ENCODE results near the gene MAPK12.

Gene MAPK12

GRCh38 chr22:50282361-50283155 lies 21.1 kb upstream of the MAPK12 start:
- Histone ChIP-seq H3K4me3 (ENCODE audit: low read length, poor library complexity, severe bottlenecking) (no peak overlapping the region), H3K9me3 (ENCODE audit: insufficient read depth, low read depth, low read length) (no peaks in the 10 kb centered on the region), H3F3A (ENCODE audit: low read depth) (no peaks in the 10 kb centered on the region), H3K36me3 (ENCODE audit: insufficient read depth, low read length) (no peaks in the 10 kb centered on the region; the same call in 1 of the 2 replicates), H3K4me2 (ENCODE audit: low read depth, low read length, poor library complexity, severe bottlenecking) (no peak overlapping the region), H2AFZ (ENCODE audit: low read length) (no peak overlapping the region), H4K20me1 (ENCODE audit: insufficient read depth, low read length, poor library complexity, severe bottlenecking) (no peaks in the 10 kb centered on the region), H3K9me2 (replicated peaks; ENCODE audit: low read depth, low read length) (no peaks in the 10 kb centered on the region), H3K4me1 (ENCODE audit: insufficient read depth, low read length, poor library complexity, severe bottlenecking) (no peaks in the 10 kb centered on the region), H3K9ac (ENCODE audit: low read depth, low read length, poor library complexity, severe bottlenecking) (no peak overlapping the region), H3K27me3 (ENCODE audit: insufficient read depth, low read length, poor library complexity, severe bottlenecking) (no peaks in the 10 kb centered on the region), H3K79me2 (ENCODE audit: insufficient read depth, low read length) (no peaks in the 10 kb centered on the region)
- TF ChIP-seq EZH2phosphoT487 (IDR thresholded peaks at IDR 0.05; ENCODE audit: borderline replicate concordance) (no peak), CTCF (conservative IDR thresholded peaks at IDR 0.05; ENCODE audit: low read length) (no peak)

GRCh38 chr22:50281957-50282356 lies 20.5 kb upstream of the MAPK12 start:
- Histone ChIP-seq H3K4me2 (ENCODE audit: low read depth, low read length, poor library complexity, severe bottlenecking) (no peak overlapping the region), H3K27me3 (ENCODE audit: insufficient read depth, low read length, poor library complexity, severe bottlenecking) (no peaks in the 10 kb centered on the region), H3K9ac (ENCODE audit: low read depth, low read length, poor library complexity, severe bottlenecking) (no peak overlapping the region), H3F3A (ENCODE audit: low read depth) (no peaks in the 10 kb centered on the region), H3K4me3 (ENCODE audit: low read length, poor library complexity, severe bottlenecking) (no peak overlapping the region), H3K4me1 (ENCODE audit: insufficient read depth, low read length, poor library complexity, severe bottlenecking) (no peaks in the 10 kb centered on the region), H3K79me2 (ENCODE audit: insufficient read depth, low read length) (no peaks in the 10 kb centered on the region), H2AFZ (ENCODE audit: low read length) (no peak overlapping the region), H3K36me3 (ENCODE audit: insufficient read depth, low read length) (no peaks in the 10 kb centered on the region; the same call in 1 of the 2 replicates), H3K9me3 (ENCODE audit: insufficient read depth, low read depth, low read length) (no peaks in the 10 kb centered on the region), H3K9me2 (replicated peaks; ENCODE audit: low read depth, low read length) (no peaks in the 10 kb centered on the region), H4K20me1 (ENCODE audit: insufficient read depth, low read length, poor library complexity, severe bottlenecking) (no peaks in the 10 kb centered on the region)
- no peak for TF ChIP-seq EZH2phosphoT487 (IDR thresholded peaks at IDR 0.05; ENCODE audit: borderline replicate concordance)
- no peak for TF ChIP-seq CTCF (conservative IDR thresholded peaks at IDR 0.05; ENCODE audit: low read length)

GRCh38 chr22:50281384-50281760 lies 19.9 kb upstream of the MAPK12 start:
- Histone ChIP-seq H3K4me1 (ENCODE audit: insufficient read depth, low read length, poor library complexity, severe bottlenecking) (no peaks in the 10 kb centered on the region), H3K36me3 (ENCODE audit: insufficient read depth, low read length) (no peaks in the 10 kb centered on the region; the same call in 1 of the 2 replicates), H4K20me1 (ENCODE audit: insufficient read depth, low read length, poor library complexity, severe bottlenecking) (no peaks in the 10 kb centered on the region), H3K27me3 (ENCODE audit: insufficient read depth, low read length, poor library complexity, severe bottlenecking) (no peaks in the 10 kb centered on the region), H3K79me2 (ENCODE audit: insufficient read depth, low read length) (no peaks in the 10 kb centered on the region), H2AFZ (ENCODE audit: low read length) (no peak overlapping the region), H3F3A (ENCODE audit: low read depth) (no peaks in the 10 kb centered on the region), H3K4me2 (ENCODE audit: low read depth, low read length, poor library complexity, severe bottlenecking) (no peak overlapping the region), H3K9ac (ENCODE audit: low read depth, low read length, poor library complexity, severe bottlenecking) (no peak overlapping the region), H3K9me2 (replicated peaks; ENCODE audit: low read depth, low read length) (no peaks in the 10 kb centered on the region), H3K4me3 (ENCODE audit: low read length, poor library complexity, severe bottlenecking) (no peak overlapping the region), H3K9me3 (ENCODE audit: insufficient read depth, low read depth, low read length) (no peaks in the 10 kb centered on the region)
- TF ChIP-seq EZH2phosphoT487 (IDR thresholded peaks at IDR 0.05; ENCODE audit: borderline replicate concordance) (no peak), CTCF (conservative IDR thresholded peaks at IDR 0.05; ENCODE audit: low read length) (no peak)
